Measurements from ENCODE around the gene GPBP1L1.
A peak's percentile ranks its signal among the peaks of the same experiment; 100 is the strongest.
"Not testable (repeated sequence)": the region's sequence is repeated elsewhere in the genome, so short reads cannot be mapped to it uniquely, and the experiment has no call there.

Gene GPBP1L1

DNA sequence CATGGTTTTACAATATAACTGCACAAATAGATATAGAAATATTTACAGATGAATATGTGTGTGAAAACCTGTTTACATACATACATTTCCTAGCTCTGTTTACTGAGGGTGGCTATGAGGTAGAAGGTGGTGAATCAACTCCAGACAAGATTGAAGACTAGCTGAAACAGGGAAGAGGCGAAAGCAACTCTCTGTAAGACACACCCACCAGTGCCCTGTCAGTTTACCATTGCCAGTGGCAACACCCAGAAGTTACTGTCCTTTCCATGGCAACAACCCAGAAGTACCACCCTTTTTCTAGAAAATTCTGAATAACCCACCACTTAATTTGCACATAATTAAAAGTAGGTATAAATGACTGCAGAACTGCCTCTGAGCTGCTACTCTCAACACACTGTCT, 18.3 kb upstream of the GPBP1L1 start:
- DNase-seq (ENCODE audit: insufficient read length) (no peak), FAIRE-seq (peak; percentile 5)
- TF ChIP-seq POLR2AphosphoS5 (IDR thresholded peaks at IDR 0.05; ENCODE audit: low read depth, low read length), result no peak
- no peak for TF ChIP-seq TAF1 (IDR thresholded peaks at IDR 0.05; ENCODE audit: borderline replicate concordance, low read depth, low read length)
- TF ChIP-seq POLR2A (IDR thresholded peaks at IDR 0.05; ENCODE audit: low read depth, low read length), result no peak

- DNase-seq (ENCODE audit: insufficient read length) (no peak), FAIRE-seq (no peak)
- no peak for TF ChIP-seq POLR2AphosphoS5 (IDR thresholded peaks at IDR 0.05; ENCODE audit: low read depth, low read length)
- no peak for TF ChIP-seq TAF1 (IDR thresholded peaks at IDR 0.05; ENCODE audit: borderline replicate concordance, low read depth, low read length)
- TF ChIP-seq POLR2A (IDR thresholded peaks at IDR 0.05; ENCODE audit: low read depth, low read length), result no peak
These were observed 8.5 kb upstream of the GPBP1L1 start for GRCh38 chr1:45694823-45695222.

DNA sequence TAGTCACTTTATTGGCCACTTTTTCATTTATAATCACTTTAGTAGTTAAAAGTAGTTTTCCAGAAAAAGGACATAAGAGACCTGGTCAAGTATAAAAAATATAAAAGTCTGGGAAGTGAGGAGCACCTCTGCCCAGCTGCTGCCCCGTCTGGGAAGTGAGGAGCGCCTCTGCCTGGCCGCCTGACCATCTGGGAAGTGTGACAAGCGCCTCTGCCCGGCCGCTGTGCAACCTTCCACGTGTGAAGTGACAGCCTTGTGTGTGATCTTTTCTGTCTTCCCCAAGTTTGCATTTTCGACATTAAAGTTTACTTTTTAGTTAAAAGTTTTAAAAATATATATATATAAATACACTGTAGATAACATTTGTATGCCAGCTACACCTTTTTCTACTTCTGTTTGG, 7.5 kb upstream of the GPBP1L1 start:
- FAIRE-seq; DNase-seq (ENCODE audit: insufficient read length): not testable (repeated sequence)

DNA sequence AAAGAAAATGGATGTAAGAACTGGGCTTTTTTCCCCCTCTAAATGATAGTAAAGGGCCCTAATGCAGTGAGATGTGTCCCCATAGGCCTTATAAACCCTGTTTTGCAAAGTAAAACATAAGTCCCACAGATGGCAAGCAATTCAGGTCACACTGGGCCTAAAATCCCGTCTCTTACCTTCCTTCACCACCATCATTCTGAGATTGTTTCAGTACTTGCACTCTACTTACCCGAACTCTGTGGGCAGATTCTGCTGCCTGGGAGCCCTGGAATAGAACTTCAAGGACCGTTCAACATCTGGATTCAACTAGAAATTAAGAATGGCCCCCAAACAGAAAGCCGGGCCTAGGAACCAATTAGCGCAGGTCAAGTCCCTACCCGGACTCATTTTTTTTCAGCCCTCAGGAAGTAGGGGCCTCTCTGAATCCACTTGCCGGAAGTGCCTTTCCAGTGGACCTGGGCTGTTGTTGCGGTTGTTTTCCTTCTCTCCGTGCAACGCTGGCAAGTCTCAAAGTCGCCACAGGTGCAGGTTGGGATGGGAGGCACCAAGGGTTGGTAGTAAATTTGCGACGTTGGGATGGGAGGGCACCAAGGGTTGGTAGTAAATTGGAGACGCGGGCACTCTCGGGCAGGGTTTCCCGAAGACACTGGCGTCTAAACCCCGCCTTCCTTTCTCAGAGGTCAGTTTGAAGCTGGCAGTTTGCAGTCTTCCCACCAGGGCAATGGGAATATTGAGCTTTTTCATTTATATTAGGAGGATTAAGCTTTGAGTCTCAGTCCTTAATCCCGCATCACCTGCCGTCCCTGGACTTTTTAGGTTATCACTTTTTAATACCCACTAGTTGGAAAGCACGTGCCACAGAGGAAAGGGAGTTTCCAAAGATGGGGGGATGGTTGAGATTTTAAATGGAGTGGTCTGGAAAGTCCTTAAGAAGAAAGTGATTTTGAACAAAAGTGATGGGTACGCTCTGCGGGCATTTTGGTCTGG, 1.7 kb upstream of the GPBP1L1 start, which contains the start of gene TMEM69:
TSS of gene TMEM69 (plus strand) at position 428 of the 987 bp plus-strand sequence. CDS start 2,888 bp downstream, outside the sequence.
- DNase-seq (ENCODE audit: insufficient read length) (peak; percentile 43), FAIRE-seq (peak; percentile 88)
- TF ChIP-seq TAF1 (IDR thresholded peaks at IDR 0.05; ENCODE audit: borderline replicate concordance, low read depth, low read length), result peak; percentile 98
- peak; percentile 54 for TF ChIP-seq POLR2A (IDR thresholded peaks at IDR 0.05; ENCODE audit: low read depth, low read length)
- peak; percentile 71 for TF ChIP-seq POLR2AphosphoS5 (IDR thresholded peaks at IDR 0.05; ENCODE audit: low read depth, low read length)

- FAIRE-seq (no peak), DNase-seq (ENCODE audit: insufficient read length) (peak; percentile 80)
- peak; percentile 95 for TF ChIP-seq POLR2A (IDR thresholded peaks at IDR 0.05; ENCODE audit: low read depth, low read length)
- peak; percentile 97 for TF ChIP-seq POLR2AphosphoS5 (IDR thresholded peaks at IDR 0.05; ENCODE audit: low read depth, low read length)
- peak; percentile 91 for TF ChIP-seq TAF1 (IDR thresholded peaks at IDR 0.05; ENCODE audit: borderline replicate concordance, low read depth, low read length)
These were observed 851 bp upstream of the GPBP1L1 start for GRCh38 chr1:45687014-45687753.

DNA sequence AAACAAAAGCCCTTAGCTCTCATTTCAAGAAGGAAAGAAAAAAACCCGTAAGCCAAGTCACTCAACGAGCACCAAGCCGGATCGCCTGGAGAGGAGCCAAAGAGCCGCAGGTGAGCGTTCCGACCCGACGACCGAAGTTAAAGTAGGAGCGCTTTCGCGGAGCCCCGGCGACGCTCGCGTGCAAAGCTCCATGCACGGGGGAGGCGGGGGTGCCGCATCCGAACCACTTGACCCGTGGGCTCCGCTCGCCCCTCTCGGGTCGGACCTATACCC, 382 bp downstream of the GPBP1L1 start:
- TF ChIP-seq TAF1 (IDR thresholded peaks at IDR 0.05; ENCODE audit: borderline replicate concordance, low read depth, low read length) (no peak), POLR2A (IDR thresholded peaks at IDR 0.05; ENCODE audit: low read depth, low read length) (no peak), POLR2AphosphoS5 (IDR thresholded peaks at IDR 0.05; ENCODE audit: low read depth, low read length) (no peak)
- DNase-seq (ENCODE audit: insufficient read length), result peak; percentile 14
- FAIRE-seq, result no peak

DNA sequence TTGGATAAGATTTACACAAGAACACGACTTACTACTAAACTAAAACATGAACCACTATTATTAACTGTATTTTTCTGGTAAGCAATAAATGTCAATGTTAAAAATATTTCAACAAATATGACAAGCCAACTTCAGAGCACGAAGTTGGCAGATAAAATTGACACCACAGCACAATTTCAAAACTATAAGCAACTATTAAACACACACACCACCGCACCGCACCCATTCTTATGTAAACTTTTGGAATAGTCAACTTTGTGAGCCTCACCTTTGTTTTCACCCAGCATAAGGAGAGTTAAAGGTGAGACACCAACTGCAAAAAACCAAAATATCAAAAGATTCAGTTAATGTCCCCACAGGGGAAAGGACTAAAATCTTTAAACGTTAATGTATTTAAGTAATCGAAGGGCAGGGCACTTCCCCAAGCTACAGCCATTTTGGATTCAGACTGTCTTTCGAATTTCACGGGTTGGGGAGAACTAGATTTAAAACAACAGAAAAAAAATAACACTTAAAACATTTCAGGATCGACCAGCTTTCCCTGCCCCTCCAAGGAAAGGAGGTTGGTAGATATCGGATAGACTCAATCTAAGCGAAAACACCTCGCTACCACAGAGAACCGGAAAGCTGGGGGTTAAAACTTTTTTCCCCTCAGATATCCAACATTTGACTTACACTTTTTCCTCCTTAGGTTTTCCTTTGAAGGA, 872 bp downstream of the GPBP1L1 start:
- FAIRE-seq (no peak), DNase-seq (ENCODE audit: insufficient read length) (no peak)
- TF ChIP-seq POLR2A (IDR thresholded peaks at IDR 0.05; ENCODE audit: low read depth, low read length), result no peak

DNA sequence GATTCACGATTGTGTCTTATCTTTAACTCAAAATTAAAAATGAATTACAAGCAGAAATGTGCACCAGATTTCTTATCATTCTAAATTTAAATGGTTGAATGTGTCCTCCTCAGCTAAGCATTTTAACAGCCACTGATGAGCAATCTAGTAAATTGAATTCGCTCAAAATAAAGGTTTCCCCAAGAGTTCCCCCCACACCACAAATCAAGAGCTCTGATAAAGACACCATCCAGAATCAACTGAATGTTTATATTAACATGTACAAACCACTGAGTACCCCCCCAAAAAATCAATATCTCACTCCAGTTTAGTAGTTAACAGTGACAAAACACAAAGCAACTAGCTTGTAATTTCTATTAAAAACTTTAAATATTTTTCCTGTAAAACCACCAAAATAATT, 1.9 kb downstream of the GPBP1L1 start:
- no peak for DNase-seq (ENCODE audit: insufficient read length)
- FAIRE-seq, result no peak
- TF ChIP-seq POLR2A (IDR thresholded peaks at IDR 0.05; ENCODE audit: low read depth, low read length), result no peak
- TF ChIP-seq TAF1 (IDR thresholded peaks at IDR 0.05; ENCODE audit: borderline replicate concordance, low read depth, low read length), result no peak
- TF ChIP-seq POLR2AphosphoS5 (IDR thresholded peaks at IDR 0.05; ENCODE audit: low read depth, low read length), result no peak

GRCh38 chr1:45682942-45683341, 3.4 kb downstream of the GPBP1L1 start:
- FAIRE-seq, result no peak
- TF ChIP-seq POLR2AphosphoS5 (IDR thresholded peaks at IDR 0.05; ENCODE audit: low read depth, low read length), result no peak
- DNase-seq (ENCODE audit: insufficient read length), result no peak

- no peak for FAIRE-seq
- no peak for TF ChIP-seq POLR2A (IDR thresholded peaks at IDR 0.05; ENCODE audit: low read depth, low read length)
- TF ChIP-seq POLR2AphosphoS5 (IDR thresholded peaks at IDR 0.05; ENCODE audit: low read depth, low read length), result no peak
- no peak for TF ChIP-seq TAF1 (IDR thresholded peaks at IDR 0.05; ENCODE audit: borderline replicate concordance, low read depth, low read length)
- DNase-seq (ENCODE audit: insufficient read length), result no peak
These were observed 7.2 kb downstream of the GPBP1L1 start for GRCh38 chr1:45679123-45679522.

GRCh38 chr1:45678489-45678888, 7.8 kb downstream of the GPBP1L1 start:
- no peak for TF ChIP-seq POLR2AphosphoS5 (IDR thresholded peaks at IDR 0.05; ENCODE audit: low read depth, low read length)
- no peak for TF ChIP-seq POLR2A (IDR thresholded peaks at IDR 0.05; ENCODE audit: low read depth, low read length)
- TF ChIP-seq TAF1 (IDR thresholded peaks at IDR 0.05; ENCODE audit: borderline replicate concordance, low read depth, low read length), result no peak
- no peak for FAIRE-seq
- DNase-seq (ENCODE audit: insufficient read length), result no peak
